T-cell (primary cell): ENCODE measurements around the gene ZNF423. TPM values are rescaled to one million over a fixed set of nuclear protein-coding genes. Genes with fewer than 3 reads are reported as not detected.
A peak's percentile ranks its signal among the peaks of the same experiment; 100 is the strongest.

Experiments
- ATAC-seq, 4 experiments: fragments of 200-7000 bp in 3 of 4; fragments of 150-1000 bp in 1 of 4; cut with Tn5 transposase; replicated peaks in 1 of 4; 1 replicate in 3 of 4; 2 replicates in 1 of 4; pipeline ENCODE4 v1.10.0; 2021; ENCODE audit warnings: moderate library complexity in 3 of 4, mild to moderate bottlenecking in 2 of 4, moderate number of reproducible peaks in 1 of 4
- CTCF ChIA-PET, 2 donors: fragments of 300-600 bp; sonication (Branson Sonifier 250); formaldehyde crosslinking; loops; one replicate each; lab custom pipeline; 2022; ENCODE audit warnings: antibody characterized with exemption in 2 of 2; lab: Charles Lee
- POLR2A ChIA-PET, 2 donors: fragments of 300-600 bp; sonication (Branson Sonifier 250); formaldehyde crosslinking; loops; one replicate each; lab custom pipeline; 2022; ENCODE audit warnings: antibody characterized with exemption in 2 of 2; lab: Charles Lee
- DNase-seq, 35 experiments: peaks; one replicate each; pipeline versions ENCODE4 v3.0.0 to v3.0.0-alpha.2; 2013 to 2023
- H3K27ac ChIP-seq: one replicate; pipeline ENCODE4 v1.5.1; 2013; ENCODE audit warnings: low read length
- H3K27me3 ChIP-seq, 2 experiments: replicated peaks in 1 of 2; 1 replicate in 1 of 2; 2 replicates in 1 of 2; pipeline versions ENCODE4 v1.6.1 to v1.7.0; 2013; ENCODE audit warnings: low read length in 1 of 2, mixed read lengths in 1 of 2; ENCODE audit not compliant: control insufficient read depth in 2 of 2, insufficient read depth in 2 of 2; ENCODE audit errors: extremely low read depth in 1 of 2
- H3K36me3 ChIP-seq, 2 donors: 1 replicate in 1 of 2; 2 replicates in 1 of 2; pipeline versions ENCODE4 v1.6.1 to v1.7.0; 2013; ENCODE audit warnings: low read length in 1 of 2; ENCODE audit not compliant: control insufficient read depth in 2 of 2, insufficient read depth in 1 of 2; ENCODE audit errors: extremely low read depth in 1 of 2
- H3K4me1 ChIP-seq, 2 experiments: 1 replicate in 1 of 2; 2 replicates in 1 of 2; pipeline versions ENCODE4 v1.6.1 to v1.7.0; 2013; ENCODE audit warnings: low read length in 2 of 2, mixed read lengths in 1 of 2; ENCODE audit not compliant: insufficient read depth in 2 of 2, control insufficient read depth in 1 of 2; ENCODE audit errors: extremely low read depth in 1 of 2
- H3K4me3 ChIP-seq, 2 donors: 1 replicate in 1 of 2; 2 replicates in 1 of 2; pipeline versions ENCODE4 v1.5.1 to v1.7.0; 2013; ENCODE audit warnings: mild to moderate bottlenecking in 2 of 2, low read length in 1 of 2, moderate library complexity in 1 of 2; ENCODE audit not compliant: control insufficient read depth in 1 of 2; ENCODE audit errors: extremely low read depth in 1 of 2
- H3K9me3 ChIP-seq: 2 replicates; pipeline ENCODE4 v1.7.0; 2013
- H3K27ac Mint-ChIP-seq, 2 donors: one replicate each; pipeline ENCODE4 v1.8.0; 2020 to 2021; ENCODE audit warnings: mild to moderate bottlenecking in 2 of 2, mixed read lengths in 2 of 2
- H3K27me3 Mint-ChIP-seq, 2 donors: one replicate each; pipeline ENCODE4 v1.8.0; 2021 to 2022; ENCODE audit warnings: mixed read lengths in 2 of 2
- H3K36me3 Mint-ChIP-seq: one replicate; pipeline ENCODE4 v1.8.0; 2021; ENCODE audit warnings: mixed read lengths
- H3K4me1 Mint-ChIP-seq, 3 donors: one replicate each; pipeline ENCODE4 v1.8.0; 2020 to 2022; ENCODE audit warnings: mixed read lengths in 3 of 3, mild to moderate bottlenecking in 1 of 3
- H3K4me3 Mint-ChIP-seq, 3 donors: one replicate each; pipeline ENCODE4 v1.8.0; 2020 to 2022; ENCODE audit warnings: mild to moderate bottlenecking in 3 of 3, mixed read lengths in 3 of 3, moderate library complexity in 3 of 3
- H3K9me3 Mint-ChIP-seq, 3 donors: one replicate each; pipeline ENCODE4 v1.8.0; 2020 to 2022; ENCODE audit warnings: mixed read lengths in 3 of 3
- WGBS: methylation state at CpG from one replicate; pipeline ENCODE4 v1.1.5; 2013; ENCODE audit warnings: missing lambda C conversion rate; ENCODE audit not compliant: insufficient coverage; 5-methylcytosine and 5-hydroxymethylcytosine counted together
- total RNA-seq, 35 experiments: library from RNA in 6 of 35; stranded (reverse) in 6 of 35; fragments of 120-200 nt in 1 of 35; gene quantifications; one replicate each; pipeline versions ENCODE4 v1.2.1 to v1.2.4 and lab custom pipeline; 2013 to 2026

ZNF423 gene
- total RNA-seq, 5 donors from 2014 or later (not counting 1 experiment from before 2014, with no cell fraction given), result 0.07 to 0.12 TPM; not detected in 3

- 88% methylated on average over 11 of the region's 12 CpGs for WGBS
- H3K27me3 ChIP-seq, result peaks cover 0 to 33% of the 10 kb centered on the region in 2 experiments
- H3K9me3 ChIP-seq, result no peaks in the 10 kb centered on the region
- no peak overlapping the region for H3K27ac Mint-ChIP-seq
- no peak for ATAC-seq
- H3K27ac ChIP-seq, result no peak overlapping the region
- no peak overlapping the region for H3K4me3 ChIP-seq
- no peaks in the 10 kb centered on the region for H3K36me3 Mint-ChIP-seq
- no peak overlapping the region for H3K4me3 Mint-ChIP-seq
- DNase-seq, result peak in 1 of 35 experiments; percentile 13
- no peaks in the 10 kb centered on the region for H3K36me3 ChIP-seq
- H3K9me3 Mint-ChIP-seq, result no peaks in the 10 kb centered on the region
- CTCF ChIA-PET, result interaction anchor here in 1 of 2 donors (0.5 kb wide), 1 partner anchor 36 kb away, joined by 3 read pairs; no protein-coding TSS in a partner anchor
- peaks cover 0 to 6% of the 10 kb centered on the region in 2 donors for H3K27me3 Mint-ChIP-seq
- H3K4me1 ChIP-seq, result peaks cover 0 to 7% of the 10 kb centered on the region in 2 experiments
- peaks cover 0 to 10% (median 0%) of the 10 kb centered on the region in 3 donors for H3K4me1 Mint-ChIP-seq
- POLR2A ChIA-PET, result interaction anchor here in 1 of 2 donors (0.5 kb wide), 1 partner anchor 8 kb away, joined by 4 read pairs; no protein-coding TSS in a partner anchor
Measured at GRCh38 chr16:49454426-49455180, 401.3 kb downstream of the ZNF423 start.

GRCh38 chr16:49453983-49454382, 401.9 kb downstream of the ZNF423 start:
- H3K27ac Mint-ChIP-seq, result no peak overlapping the region
- no peak for ATAC-seq
- no peaks in the 10 kb centered on the region for H3K9me3 Mint-ChIP-seq

GRCh38 chr16:49453021-49453420, 402.9 kb downstream of the ZNF423 start:
- Histone ChIP-seq H3K27ac (no peak overlapping the region), H3K9me3 (no peaks in the 10 kb centered on the region), H3K4me3 (no peak overlapping the region), H3K27me3 (peaks cover 0 to 33% of the 10 kb centered on the region in 2 experiments), H3K4me1 (no peaks in the 10 kb centered on the region), H3K36me3 (no peaks in the 10 kb centered on the region)
- Mint-ChIP-seq H3K9me3 (no peaks in the 10 kb centered on the region), H3K4me1 (no peaks in the 10 kb centered on the region), H3K27ac (no peak overlapping the region), H3K27me3 (peaks cover 0 to 6% of the 10 kb centered on the region in 2 donors), H3K36me3 (no peaks in the 10 kb centered on the region), H3K4me3 (no peak overlapping the region)
- ChIA-PET POLR2A (no interaction called here), CTCF (no interaction called here)
- 80% methylated on average over 4 of the region's 5 CpGs for WGBS
- no peak for DNase-seq
- no peak for ATAC-seq

More at GRCh38 chr16:49453983-49454382, 401.9 kb downstream of the ZNF423 start:
- peaks cover 0 to 33% of the 10 kb centered on the region in 2 experiments for H3K27me3 ChIP-seq
- H3K36me3 ChIP-seq, result no peaks in the 10 kb centered on the region
- DNase-seq, result no peak
- no peaks in the 10 kb centered on the region for H3K9me3 ChIP-seq
- H3K4me1 ChIP-seq, result peaks cover 0 to 3% of the 10 kb centered on the region in 2 experiments
- H3K27ac ChIP-seq, result no peak overlapping the region
- H3K36me3 Mint-ChIP-seq, result no peaks in the 10 kb centered on the region
- POLR2A ChIA-PET, result no interaction called here
- H3K27me3 Mint-ChIP-seq, result peaks cover 0 to 6% of the 10 kb centered on the region in 2 donors
- H3K4me3 Mint-ChIP-seq, result no peak overlapping the region
- peaks cover 0 to 9% (median 0%) of the 10 kb centered on the region in 3 donors for H3K4me1 Mint-ChIP-seq
- no peak overlapping the region for H3K4me3 ChIP-seq
- CTCF ChIA-PET, result no interaction called here
- WGBS, result no CpG with 5 or more reads among the region's 5 CpGs

GRCh38 chr16:49452578-49452977, 403.3 kb downstream of the ZNF423 start:
- no peak overlapping the region for H3K4me3 ChIP-seq
- no peaks in the 10 kb centered on the region for H3K4me1 ChIP-seq
- ChIA-PET CTCF (no interaction called here), POLR2A (no interaction called here)
- H3K27ac ChIP-seq, result no peak overlapping the region
- H3K27me3 ChIP-seq, result peaks cover 0 to 33% of the 10 kb centered on the region in 2 experiments
- H3K27me3 Mint-ChIP-seq, result peaks cover 0 to 6% of the 10 kb centered on the region in 2 donors
- no peaks in the 10 kb centered on the region for H3K9me3 Mint-ChIP-seq
- no peaks in the 10 kb centered on the region for H3K36me3 ChIP-seq
- no peaks in the 10 kb centered on the region for H3K36me3 Mint-ChIP-seq
- no peaks in the 10 kb centered on the region for H3K4me1 Mint-ChIP-seq
- ATAC-seq (no peak), DNase-seq (no peak)
- H3K4me3 Mint-ChIP-seq, result no peak overlapping the region
- no peaks in the 10 kb centered on the region for H3K9me3 ChIP-seq
- WGBS, result 83% methylated on average over 13 of the region's 14 CpGs
- no peak overlapping the region for H3K27ac Mint-ChIP-seq

GRCh38 chr16:49452108-49452507, 403.8 kb downstream of the ZNF423 start:
- Histone ChIP-seq H3K4me1 (no peaks in the 10 kb centered on the region), H3K9me3 (no peaks in the 10 kb centered on the region), H3K4me3 (no peak overlapping the region), H3K36me3 (no peaks in the 10 kb centered on the region), H3K27ac (no peak overlapping the region), H3K27me3 (peaks cover 0 to 33% of the 10 kb centered on the region in 2 experiments)
- H3K36me3 Mint-ChIP-seq, result no peaks in the 10 kb centered on the region
- H3K27me3 Mint-ChIP-seq, result peaks cover 0 to 6% of the 10 kb centered on the region in 2 donors
- no peak overlapping the region for H3K27ac Mint-ChIP-seq
- POLR2A ChIA-PET, result no interaction called here
- WGBS, result 0% methylated on average over 1 of the region's 4 CpGs
- H3K9me3 Mint-ChIP-seq, result no peaks in the 10 kb centered on the region
- H3K4me3 Mint-ChIP-seq, result no peak overlapping the region
- no peak for DNase-seq
- H3K4me1 Mint-ChIP-seq, result no peaks in the 10 kb centered on the region
- no peak for ATAC-seq
- CTCF ChIA-PET, result no interaction called here

GRCh38 chr16:49446805-49447204, 409.1 kb downstream of the ZNF423 start:
- H3K4me1 Mint-ChIP-seq, result peaks cover 11 to 14% (median 12%) of the 10 kb centered on the region in 3 donors
- ATAC-seq (no peak), DNase-seq (no peak)
- no peaks in the 10 kb centered on the region for H3K9me3 ChIP-seq
- H3K4me3 Mint-ChIP-seq, result no peak overlapping the region
- H3K36me3 ChIP-seq, result no peaks in the 10 kb centered on the region
- peaks cover 0 to 3% of the 10 kb centered on the region in 2 donors for H3K27me3 Mint-ChIP-seq
- WGBS, result 88% methylated on average over 1 of the region's 2 CpGs
- H3K27ac ChIP-seq, result no peak overlapping the region
- POLR2A ChIA-PET, result interaction anchor here in 1 of 2 donors (0.7 kb wide), 1 partner anchor 8 kb away, joined by 4 read pairs; no protein-coding TSS in a partner anchor
- H3K4me1 ChIP-seq, result peaks cover 12 to 13% of the 10 kb centered on the region in 2 experiments
- H3K4me3 ChIP-seq, result no peak overlapping the region
- no peaks in the 10 kb centered on the region for H3K36me3 Mint-ChIP-seq
- no peak overlapping the region for H3K27ac Mint-ChIP-seq
- CTCF ChIA-PET, result no interaction called here
- no peaks in the 10 kb centered on the region for H3K9me3 Mint-ChIP-seq
- peaks cover 0 to 5% of the 10 kb centered on the region in 2 experiments for H3K27me3 ChIP-seq
